Stomach (tissue), 9 donors: ENCODE results near the gene PLPPR2. TPM values are rescaled to one million over a fixed set of nuclear protein-coding genes. Genes with fewer than 3 reads are reported as not detected.

Experiments used
- DNase-seq, 2 donors: peaks; one replicate each; pipeline versions ENCODE4 v3.0.0 to v3.0.0-alpha.2; 2013 to 2019
- H3K27ac ChIP-seq, 5 donors: fragments of 200-600 bp in 4 of 5; sonication (generic) in 4 of 5; one replicate each; pipeline ENCODE4 v1.5.1; 2013 to 2019; ENCODE audit warnings: mild to moderate bottlenecking in 1 of 5, moderate library complexity in 1 of 5
- H3K27me3 ChIP-seq, 3 donors: fragments of 200-600 bp; sonication (generic); one replicate each; pipeline ENCODE4 v1.5.1; 2017 to 2019; ENCODE audit warnings: mixed run types in 1 of 3
- H3K36me3 ChIP-seq, 4 donors: fragments of 200-600 bp; sonication (generic); 1 replicate in 3 of 4; 2 replicates in 1 of 4; pipeline ENCODE4 v1.5.1; 2016 to 2019
- H3K4me1 ChIP-seq, 4 donors: fragments of 200-600 bp; sonication (generic); one replicate each; pipeline ENCODE4 v1.5.1; 2016 to 2019
- H3K4me3 ChIP-seq, 4 donors: fragments of 200-600 bp; sonication (generic) in 3 of 4; one replicate each; pipeline ENCODE4 v1.5.1; 2016 to 2019; ENCODE audit warnings: mild to moderate bottlenecking in 1 of 4
- H3K9me3 ChIP-seq, 4 donors: fragments of 200-600 bp; sonication (generic); one replicate each; pipeline ENCODE4 v1.5.1; 2016 to 2019
- CTCF ChIP-seq, 7 experiments: fragments of 450-650 bp in 4 of 7; fragments of 200-600 bp in 3 of 7; sonication (generic) in 3 of 7; IDR thresholded peaks; one replicate each; pipeline ENCODE4 v1.5.1; 2016 to 2019; ENCODE audit warnings: antibody characterized with exemption in 7 of 7, control low read depth in 2 of 7, mild to moderate bottlenecking in 1 of 7
- EP300 ChIP-seq: sonication (generic); formaldehyde crosslinking; IDR thresholded peaks from one replicate; pipeline ENCODE4 v1.6.1; 2017; ENCODE audit warnings: antibody characterized with exemption
- POLR2A ChIP-seq, 4 donors: fragments of 450-650 bp; IDR thresholded peaks; one replicate each; pipeline ENCODE4 v1.6.1; 2016; ENCODE audit warnings: antibody characterized with exemption in 4 of 4, control low read depth in 2 of 4, mild to moderate bottlenecking in 1 of 4, moderate library complexity in 1 of 4
- POLR2AphosphoS5 ChIP-seq, 3 donors: sonication (generic); formaldehyde crosslinking; IDR thresholded peaks; one replicate each; pipeline ENCODE4 v1.6.1; 2016; ENCODE audit warnings: antibody characterized with exemption in 3 of 3
- WGBS, 5 donors: extraction: QIAGEN DNeasy Blood & Tissue Kit in 3 of 5; methylation state at CpG; one replicate each; pipeline versions ENCODE4 v1.1.5 to v1.1.7; 2013 to 2018; 5-methylcytosine and 5-hydroxymethylcytosine counted together
- intact Hi-C: fragments of 100-400 bp; cut with DNase I; formaldehyde crosslinking; loops from one replicate; pipeline ENCODE4 v1.15.1; 2023; ENCODE audit warnings: low total_unique reads
- polyA plus RNA-seq, 3 donors: library from polyadenylated mRNA; stranded (reverse); fragments of 200-250 nt; gene quantifications; one replicate each; pipeline ENCODE4 v1.2.3, GENCODE V29; 2013
- small RNA-seq, 4 donors: library from RNA; depleted of rRNA; stranded (forward); fragments of <200 nt; gene quantifications; one replicate each; pipeline ENCODE3, GENCODE V24; 2016
- total RNA-seq, 5 donors: library from RNA; depleted of rRNA; stranded (reverse); fragments of >200 nt; gene quantifications; one replicate each; pipeline versions ENCODE4 v1.1.0 to v1.2.3, GENCODE V29; 2014 to 2016
- donor health status: healthy with polysubstance abuse.
- donor health status: Bipolar disorder and iron deficiency.
- donor health status: healthy.

PLPPR2 gene
- total and polyA plus RNA-seq, 8 donors, result 6.1 to 364 (median 9.8) TPM

DNA sequence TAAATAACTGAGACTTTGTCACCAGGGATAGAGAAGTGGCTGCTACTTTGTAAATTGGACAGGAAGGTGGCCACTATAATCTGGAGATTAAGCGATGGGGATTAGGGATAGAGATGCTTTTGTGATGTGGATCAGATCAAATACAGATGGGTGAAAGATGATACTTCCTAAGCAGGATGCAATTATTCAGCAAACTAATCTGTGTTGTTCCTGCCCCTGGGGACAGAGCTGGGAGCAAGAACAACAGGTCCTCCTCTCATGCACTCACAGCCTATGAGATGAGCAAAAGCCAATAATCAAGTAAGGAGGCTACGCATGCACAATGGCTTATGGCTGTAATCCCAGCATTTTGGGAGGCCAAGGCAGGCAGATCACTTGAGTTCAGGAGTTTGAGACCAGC is 59.3 kb downstream of the PLPPR2 start:
- no peak for DNase-seq
- intact Hi-C loops, result no loop called here
- 74 to 96% (median 92%) methylated on average over 2 of the region's 2 CpGs for WGBS, 5 donors

More for the DNA sequence above, 59.3 kb downstream of the PLPPR2 start:
- Histone ChIP-seq H3K36me3 (peaks cover 0 to 20% (median 1%) of the 10 kb centered on the region in 4 donors), H3K27me3 (peaks cover 0 to 33% (median 10%) of the 10 kb centered on the region in 3 donors), H3K9me3 (no peaks in the 10 kb centered on the region), H3K27ac (no peak overlapping the region), H3K4me1 (peaks cover 5 to 19% (median 14%) of the 10 kb centered on the region in 4 donors), H3K4me3 (no peak overlapping the region)
- TF ChIP-seq POLR2A (IDR thresholded peaks at IDR 0.05) (no peak), EP300 (no peak), CTCF (IDR thresholded peaks at IDR 0.05) (no peak), POLR2AphosphoS5 (IDR thresholded peaks at IDR 0.05) (no peak)

Small RNA genes within 50 kb of the gene (small RNA-seq; reads per million reads assigned to genes)
- 0 reads per million in 4 donors for gene RF00019

Other genes starting within 250 kb of the PLPPR2 start
- 10 to 100 TPM in 3 of 5 donors, not detected in 2; 11.9 to 20.4 (median 18.7) TPM for gene SPC24, start 199.7 kb upstream of the PLPPR2 start, total RNA-seq
- gene SPC24, start 199.7 kb upstream of the PLPPR2 start, polyA plus RNA-seq, result 1 to 10 TPM; 3.7 to 6.5 (median 5.0) TPM
- 100 to 1,000 TPM; 120 to 415 (median 251) TPM for gene KANK2, start 157.9 kb upstream of the PLPPR2 start, total RNA-seq
- 100 to 1,000 TPM in 2 of 3 donors, 10 to 100 TPM in 1; 82.4 to 158 (median 144) TPM for gene KANK2, start 157.9 kb upstream of the PLPPR2 start, polyA plus RNA-seq
- not detected for gene ANGPTL8, start 115.8 kb upstream of the PLPPR2 start, total RNA-seq
- gene ANGPTL8, start 115.8 kb upstream of the PLPPR2 start, polyA plus RNA-seq, result under 1 TPM in 1 of 3 donors, not detected in 2; 0.70 TPM
- gene DOCK6, start 92.9 kb upstream of the PLPPR2 start, total RNA-seq, result 100 to 1,000 TPM in 2 of 5 donors, 10 to 100 TPM in 3; 32.1 to 243 (median 99.5) TPM
- gene DOCK6, start 92.9 kb upstream of the PLPPR2 start, polyA plus RNA-seq, result 10 to 100 TPM; 21.4 to 39.8 (median 24.0) TPM
- not detected for gene TSPAN16, start 59.3 kb upstream of the PLPPR2 start, total RNA-seq
- gene TSPAN16, start 59.3 kb upstream of the PLPPR2 start, polyA plus RNA-seq, result not detected
- 10 to 100 TPM; 11.6 to 63.3 (median 16.3) TPM for gene RAB3D, start 15.8 kb upstream of the PLPPR2 start, total RNA-seq
- 10 to 100 TPM; 14.1 to 25.7 (median 21.7) TPM for gene RAB3D, start 15.8 kb upstream of the PLPPR2 start, polyA plus RNA-seq
- gene TMEM205, start 9.2 kb upstream of the PLPPR2 start, total RNA-seq, result 100 to 1,000 TPM in 2 of 5 donors, 10 to 100 TPM in 2, 1 to 10 TPM in 1; 5.8 to 117 (median 69.3) TPM
- gene TMEM205, start 9.2 kb upstream of the PLPPR2 start, polyA plus RNA-seq, result 100 to 1,000 TPM in 1 of 3 donors, 10 to 100 TPM in 2; 58.2 to 169 (median 61.7) TPM
- gene CCDC159, start 8.9 kb upstream of the PLPPR2 start, total RNA-seq, result 10 to 100 TPM in 4 of 5 donors, 1 to 10 TPM in 1; 2.9 to 91.2 (median 20.3) TPM
- 10 to 100 TPM; 40.5 to 96.3 (median 70.0) TPM for gene CCDC159, start 8.9 kb upstream of the PLPPR2 start, polyA plus RNA-seq
- under 1 TPM in 2 of 5 donors, not detected in 3; 0.37 to 0.45 TPM for gene SWSAP1, start 19.2 kb downstream of the PLPPR2 start, total RNA-seq
- 1 to 10 TPM; 3.2 to 4.1 (median 3.4) TPM for gene SWSAP1, start 19.2 kb downstream of the PLPPR2 start, polyA plus RNA-seq
- gene EPOR, start 28.9 kb downstream of the PLPPR2 start, total RNA-seq, result 10 to 100 TPM in 4 of 5 donors, 1 to 10 TPM in 1; 4.8 to 19.9 (median 14.6) TPM
- gene EPOR, start 28.9 kb downstream of the PLPPR2 start, polyA plus RNA-seq, result 1 to 10 TPM; 3.7 to 8.9 (median 5.0) TPM
- gene RGL3, start 63.9 kb downstream of the PLPPR2 start, total RNA-seq, result 100 to 1,000 TPM in 3 of 5 donors, 10 to 100 TPM in 2; 22.8 to 454 (median 107) TPM
- gene RGL3, start 63.9 kb downstream of the PLPPR2 start, polyA plus RNA-seq, result 10 to 100 TPM; 20.6 to 41.2 (median 26.3) TPM
- gene ODAD3, start 79.7 kb downstream of the PLPPR2 start, total RNA-seq, result not detected
- gene ODAD3, start 79.7 kb downstream of the PLPPR2 start, polyA plus RNA-seq, result under 1 TPM; 0.38 to 0.92 (median 0.62) TPM
- gene PRKCSH, start 80.2 kb downstream of the PLPPR2 start, total RNA-seq, result 100 to 1,000 TPM in 2 of 5 donors, 10 to 100 TPM in 3; 30.3 to 221 (median 76.9) TPM
- 100 to 1,000 TPM; 109 to 138 (median 115) TPM for gene PRKCSH, start 80.2 kb downstream of the PLPPR2 start, polyA plus RNA-seq
- 10 to 100 TPM in 1 of 5 donors, 1 to 10 TPM in 2, not detected in 2; 1.5 to 11.0 (median 7.2) TPM for gene ELAVL3, start 125.6 kb downstream of the PLPPR2 start, total RNA-seq
- gene ELAVL3, start 125.6 kb downstream of the PLPPR2 start, polyA plus RNA-seq, result under 1 TPM in 2 of 3 donors, not detected in 1; 0.10 to 0.31 TPM
- gene ZNF653, start 150.4 kb downstream of the PLPPR2 start, total RNA-seq, result 10 to 100 TPM in 4 of 5 donors, 1 to 10 TPM in 1; 6.7 to 99.6 (median 10.5) TPM
- gene ZNF653, start 150.4 kb downstream of the PLPPR2 start, polyA plus RNA-seq, result 10 to 100 TPM in 2 of 3 donors, 1 to 10 TPM in 1; 9.8 to 35.9 (median 17.3) TPM
- gene ECSIT, start 173.7 kb downstream of the PLPPR2 start, total RNA-seq, result 100 to 1,000 TPM in 1 of 5 donors, 10 to 100 TPM in 4; 15.6 to 119 (median 49.0) TPM
- 10 to 100 TPM; 93.2 to 96.5 (median 95.1) TPM for gene ECSIT, start 173.7 kb downstream of the PLPPR2 start, polyA plus RNA-seq
- gene CNN1, start 183.4 kb downstream of the PLPPR2 start, total RNA-seq, result 1,000 to 10,000 TPM in 1 of 5 donors, 100 to 1,000 TPM in 4; 205 to 1,183 (median 570) TPM
- 100 to 1,000 TPM in 1 of 3 donors, 10 to 100 TPM in 2; 70.2 to 585 (median 70.6) TPM for gene CNN1, start 183.4 kb downstream of the PLPPR2 start, polyA plus RNA-seq
- gene ELOF1, start 203.8 kb downstream of the PLPPR2 start, total RNA-seq, result 10 to 100 TPM in 4 of 5 donors, 1 to 10 TPM in 1; 2.3 to 25.5 (median 21.4) TPM
- 10 to 100 TPM; 87.0 to 96.4 (median 93.1) TPM for gene ELOF1, start 203.8 kb downstream of the PLPPR2 start, polyA plus RNA-seq
- gene ACP5, start 222.2 kb downstream of the PLPPR2 start, total RNA-seq, result 10 to 100 TPM in 2 of 5 donors, 1 to 10 TPM in 2, not detected in 1; 6.1 to 47.5 (median 25.3) TPM
- 10 to 100 TPM; 48.9 to 67.9 (median 67.4) TPM for gene ACP5, start 222.2 kb downstream of the PLPPR2 start, polyA plus RNA-seq
- gene ZNF627, start 242.1 kb downstream of the PLPPR2 start, total RNA-seq, result 10 to 100 TPM in 2 of 5 donors, 1 to 10 TPM in 2, not detected in 1; 1.4 to 21.7 (median 10.7) TPM
- gene ZNF627, start 242.1 kb downstream of the PLPPR2 start, polyA plus RNA-seq, result 1 to 10 TPM; 5.5 to 6.4 (median 6.3) TPM